ENCODE measurements around the gene PUM2. TPM values are rescaled to one million over a fixed set of nuclear protein-coding genes. Genes with fewer than 3 reads are reported as not detected.
A peak's percentile ranks its signal among the peaks of the same experiment; 100 is the strongest.

PUM2 gene
- total and polyA plus RNA-seq, 2 donors from 2014 or later: 22.0 to 94.3 TPM

DNA sequence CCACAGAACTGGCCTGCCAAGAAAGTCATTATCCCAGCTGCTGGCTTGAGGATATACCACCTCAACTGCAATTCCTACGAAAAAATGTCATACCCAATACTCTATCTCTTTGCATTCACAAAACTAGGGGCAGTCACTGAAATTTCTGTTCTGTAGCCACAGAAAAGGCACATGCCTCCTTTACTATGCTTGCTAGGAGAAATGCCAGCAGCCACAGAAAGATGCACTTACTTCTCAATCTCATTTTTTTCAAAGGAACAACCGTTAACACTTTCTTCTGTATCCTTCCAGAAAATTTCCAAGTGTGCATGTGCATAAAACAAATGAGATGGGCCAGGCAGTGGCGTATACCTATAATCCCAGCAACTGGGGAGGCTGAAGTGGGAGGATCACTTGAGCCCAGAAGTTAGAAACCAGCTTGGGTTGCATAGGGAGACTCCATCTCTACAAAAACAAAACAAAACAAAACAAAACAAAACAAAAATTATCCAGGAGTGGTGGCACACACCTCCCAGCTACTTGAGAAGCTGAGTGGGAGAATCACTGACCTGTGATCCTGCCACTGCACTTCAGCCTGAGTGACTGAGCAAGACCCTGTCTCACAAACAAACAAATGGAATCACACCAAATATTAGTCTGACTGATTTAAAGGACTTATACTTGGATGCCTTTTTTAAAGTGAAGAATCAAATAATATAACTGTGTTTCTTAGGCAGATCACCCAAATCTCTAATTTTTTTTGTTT is 22.4 kb upstream of the PUM2 start:
- intact Hi-C loops (cut with DNase I): no loop called here
- no peak overlapping the region for H3K27ac ChIP-seq (ENCODE audit: low read depth in 2 of 2, low read length in 2 of 2)

GRCh38 chr2:20371323-20372025 is 20.8 kb upstream of the PUM2 start:
- no peak overlapping the region for H3K27ac ChIP-seq (ENCODE audit: low read depth in 2 of 2, low read length in 2 of 2)

More for the DNA sequence above, 22.4 kb upstream of the PUM2 start:
- FAIRE-seq (no peak), DNase-seq (no peak)
- no peaks in the 10 kb centered on the region for H3K36me3 ChIP-seq (ENCODE audit: control insufficient read depth in 2 of 3, insufficient read depth in 3 of 3, low read length in 3 of 3)
- H3K27me3 ChIP-seq (ENCODE audit: control insufficient read depth, insufficient read depth, low read length): no peaks in the 10 kb centered on the region
- no peaks in the 10 kb centered on the region for H3K9me3 ChIP-seq (ENCODE audit: control insufficient read depth in 2 of 3, insufficient read depth in 1 of 3, low read length in 3 of 3)
- H3K4me3 ChIP-seq (ENCODE audit: low read length in 3 of 3): no peak overlapping the region
- TF ChIP-seq, protein P1, sequence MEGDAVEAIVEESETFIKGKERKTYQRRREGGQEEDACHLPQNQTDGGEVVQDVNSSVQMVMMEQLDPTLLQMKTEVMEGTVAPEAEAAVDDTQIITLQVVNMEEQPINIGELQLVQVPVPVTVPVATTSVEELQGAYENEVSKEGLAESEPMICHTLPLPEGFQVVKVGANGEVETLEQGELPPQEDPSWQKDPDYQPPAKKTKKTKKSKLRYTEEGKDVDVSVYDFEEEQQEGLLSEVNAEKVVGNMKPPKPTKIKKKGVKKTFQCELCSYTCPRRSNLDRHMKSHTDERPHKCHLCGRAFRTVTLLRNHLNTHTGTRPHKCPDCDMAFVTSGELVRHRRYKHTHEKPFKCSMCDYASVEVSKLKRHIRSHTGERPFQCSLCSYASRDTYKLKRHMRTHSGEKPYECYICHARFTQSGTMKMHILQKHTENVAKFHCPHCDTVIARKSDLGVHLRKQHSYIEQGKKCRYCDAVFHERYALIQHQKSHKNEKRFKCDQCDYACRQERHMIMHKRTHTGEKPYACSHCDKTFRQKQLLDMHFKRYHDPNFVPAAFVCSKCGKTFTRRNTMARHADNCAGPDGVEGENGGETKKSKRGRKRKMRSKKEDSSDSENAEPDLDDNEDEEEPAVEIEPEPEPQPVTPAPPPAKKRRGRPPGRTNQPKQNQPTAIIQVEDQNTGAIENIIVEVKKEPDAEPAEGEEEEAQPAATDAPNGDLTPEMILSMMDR (IDR thresholded peaks at IDR 0.05; ENCODE audit: borderline replicate concordance, extremely low read depth, insufficient read depth): no peak
- no peaks in the 10 kb centered on the region for H3K4me1 ChIP-seq (ENCODE audit: control insufficient read depth in 2 of 3, insufficient read depth in 2 of 3, low read depth in 1 of 3, low read length in 3 of 3)
- H3K9ac ChIP-seq (ENCODE audit: low read length in 3 of 3): no peak overlapping the region

DNA sequence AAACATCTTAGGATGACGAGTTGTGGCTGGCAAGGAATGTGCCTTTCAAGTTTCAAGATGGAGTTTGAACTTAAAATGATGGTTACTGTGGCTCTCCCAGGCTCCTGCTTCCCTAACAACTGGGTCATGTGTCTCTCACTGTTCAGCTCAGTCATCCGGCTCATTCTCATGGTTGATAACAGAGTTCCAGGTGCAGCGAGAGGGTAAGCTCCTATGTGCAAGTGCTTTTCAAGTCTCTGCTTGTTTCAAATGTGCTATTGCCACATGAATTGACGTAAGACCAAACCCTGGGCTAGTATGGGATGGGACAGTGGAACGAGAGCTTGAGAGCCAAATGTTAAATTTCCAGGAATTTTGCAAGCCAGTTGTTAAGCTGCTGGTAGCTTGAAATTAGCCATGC is 19.5 kb upstream of the PUM2 start:
- H3K27ac ChIP-seq (ENCODE audit: low read depth in 2 of 2, low read length in 2 of 2): no peak overlapping the region
- no peaks in the 10 kb centered on the region for H3K36me3 ChIP-seq (ENCODE audit: control insufficient read depth in 2 of 3, insufficient read depth in 3 of 3, low read length in 3 of 3)
- TF ChIP-seq, protein P1 (IDR thresholded peaks at IDR 0.05; ENCODE audit: borderline replicate concordance, extremely low read depth, insufficient read depth): no peak
- peak in 1 of 5 donors; percentile 48 for DNase-seq
- no peaks in the 10 kb centered on the region for H3K4me1 ChIP-seq (ENCODE audit: control insufficient read depth in 2 of 3, insufficient read depth in 2 of 3, low read depth in 1 of 3, low read length in 3 of 3)
- no peak overlapping the region for H3K9ac ChIP-seq (ENCODE audit: low read length in 3 of 3)
- H3K27me3 ChIP-seq (ENCODE audit: control insufficient read depth, insufficient read depth, low read length): no peaks in the 10 kb centered on the region
- no peak for FAIRE-seq
- intact Hi-C loops (cut with DNase I): no loop called here
- H3K4me3 ChIP-seq (ENCODE audit: low read length in 3 of 3): no peak overlapping the region
- H3K9me3 ChIP-seq (ENCODE audit: control insufficient read depth in 2 of 3, insufficient read depth in 1 of 3, low read length in 3 of 3): no peaks in the 10 kb centered on the region

More at GRCh38 chr2:20371323-20372025, 20.8 kb upstream of the PUM2 start:
- no peaks in the 10 kb centered on the region for H3K4me1 ChIP-seq (ENCODE audit: control insufficient read depth in 2 of 3, insufficient read depth in 2 of 3, low read depth in 1 of 3, low read length in 3 of 3)
- FAIRE-seq: no peak
- H3K9me3 ChIP-seq (ENCODE audit: control insufficient read depth in 2 of 3, insufficient read depth in 1 of 3, low read length in 3 of 3): no peaks in the 10 kb centered on the region
- no peaks in the 10 kb centered on the region for H3K36me3 ChIP-seq (ENCODE audit: control insufficient read depth in 2 of 3, insufficient read depth in 3 of 3, low read length in 3 of 3)
- TF ChIP-seq, protein P1 (IDR thresholded peaks at IDR 0.05; ENCODE audit: borderline replicate concordance, extremely low read depth, insufficient read depth): no peak
- intact Hi-C loops (cut with DNase I): no loop called here
- H3K27me3 ChIP-seq (ENCODE audit: control insufficient read depth, insufficient read depth, low read length): no peaks in the 10 kb centered on the region
- no peak overlapping the region for H3K4me3 ChIP-seq (ENCODE audit: low read length in 3 of 3)
- DNase-seq: no peak
- H3K9ac ChIP-seq (ENCODE audit: low read length in 3 of 3): no peak overlapping the region
